ENCODE data around the gene EFHB.

- TF ChIP-seq CTCF (IDR thresholded peaks at IDR 0.05) (no peak), POLR2A (IDR thresholded peaks at IDR 0.05) (no peak)
These were observed 16.9 kb downstream of the EFHB start for GRCh38 chr3:19917167-19917566.
